Fibroblast of skin of back (primary cell): ENCODE data around the gene SLC6A13.
A peak's percentile ranks its signal among the peaks of the same experiment; 100 is the strongest.
"Not testable (repeated sequence)": the region's sequence is repeated elsewhere in the genome, so short reads cannot be mapped to it uniquely, and the experiment has no call there.

ENCODE experiments used
- DNase-seq: peaks from one replicate; pipeline ENCODE4 v3.0.0-alpha.2; 2013

The SLC6A13 gene

DNA sequence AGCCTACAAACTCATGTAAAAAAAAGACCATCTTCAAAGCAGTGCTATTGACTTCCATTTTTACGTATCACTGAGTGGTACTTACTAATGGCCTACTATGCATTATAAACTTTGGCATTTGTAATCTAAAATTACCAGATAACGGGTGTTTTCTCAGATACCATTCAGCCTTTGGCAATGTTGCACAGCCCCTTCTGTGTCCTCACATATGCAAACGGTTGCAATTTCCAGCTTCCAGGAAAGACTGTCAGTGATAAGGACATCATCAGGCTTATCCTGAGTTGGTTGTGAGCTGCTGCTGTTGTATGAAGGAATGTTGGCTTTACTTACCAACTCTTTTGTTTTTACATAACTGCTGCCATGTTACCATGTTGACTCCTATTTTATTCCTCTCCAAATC lies 1.6 kb upstream of the SLC6A13 start:
- DNase-seq: no peak

DNA sequence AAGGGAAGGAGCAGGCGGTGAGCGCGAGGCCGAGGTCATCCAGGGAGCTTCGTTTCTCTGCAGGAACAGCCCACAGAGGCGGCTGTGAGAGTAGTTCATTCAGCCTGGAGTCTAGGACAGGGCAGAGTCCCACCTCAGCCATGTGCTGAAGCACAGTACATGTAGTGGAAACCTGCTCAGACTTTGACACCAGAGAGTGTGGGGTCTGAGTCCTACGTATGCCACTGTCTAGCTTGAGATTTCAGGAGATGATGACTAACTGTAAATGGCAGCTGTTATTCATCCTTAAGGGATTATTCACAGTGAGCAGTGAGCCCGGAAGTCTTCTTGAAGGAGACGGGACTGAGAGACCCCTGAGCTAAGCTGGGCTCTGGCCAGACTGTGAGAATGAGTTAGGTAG lies 938 bp upstream of the SLC6A13 start:
- peak; percentile 64 for DNase-seq

DNA sequence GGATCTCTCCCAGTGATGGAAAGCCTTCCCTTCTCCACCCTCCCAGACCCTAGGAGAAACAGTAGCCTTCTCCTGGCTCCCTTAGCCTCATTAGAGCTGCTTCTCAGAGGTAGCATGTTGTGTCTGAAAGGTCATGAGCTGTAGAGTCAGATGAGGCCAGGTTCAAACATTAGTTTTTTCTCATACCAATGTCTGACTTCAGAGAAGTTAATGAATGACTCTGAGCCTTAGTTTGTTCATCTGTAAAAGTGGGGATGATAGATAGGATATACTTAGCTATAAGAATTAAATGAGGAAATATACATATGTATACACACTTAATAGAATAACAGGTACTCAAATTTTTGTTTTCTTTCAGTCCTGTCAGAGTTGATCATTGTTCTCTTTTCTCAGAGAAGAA lies 523 bp downstream of the SLC6A13 start:
- no peak for DNase-seq

GRCh38 chr12:257521-258321 lies 4.9 kb downstream of the SLC6A13 start:
- no peak for DNase-seq

GRCh38 chr12:256958-257357 lies 5.7 kb downstream of the SLC6A13 start:
- no peak for DNase-seq

- DNase-seq: no peak
These were observed 6.4 kb downstream of the SLC6A13 start for GRCh38 chr12:256225-256624.

DNA sequence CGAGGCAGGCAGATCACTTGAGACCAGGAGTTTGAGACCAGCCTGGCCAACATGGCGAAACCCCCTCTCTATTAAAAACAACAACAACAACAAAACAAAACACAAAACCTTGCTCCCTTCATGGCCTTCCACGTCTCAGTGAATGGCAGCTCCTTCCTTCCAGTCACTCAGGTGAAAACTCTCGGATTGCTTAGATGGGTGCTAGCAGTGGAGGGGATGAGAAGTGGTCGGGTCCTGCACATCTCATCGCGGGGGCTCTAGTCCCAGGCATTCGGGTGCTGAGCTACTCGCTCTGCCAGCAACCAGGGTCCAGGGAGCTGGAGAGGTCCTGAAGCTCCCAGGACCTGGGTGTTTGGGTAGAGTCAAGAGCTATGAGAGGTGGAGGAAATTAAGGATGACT lies 7.7 kb downstream of the SLC6A13 start:
- DNase-seq: no peak

DNA sequence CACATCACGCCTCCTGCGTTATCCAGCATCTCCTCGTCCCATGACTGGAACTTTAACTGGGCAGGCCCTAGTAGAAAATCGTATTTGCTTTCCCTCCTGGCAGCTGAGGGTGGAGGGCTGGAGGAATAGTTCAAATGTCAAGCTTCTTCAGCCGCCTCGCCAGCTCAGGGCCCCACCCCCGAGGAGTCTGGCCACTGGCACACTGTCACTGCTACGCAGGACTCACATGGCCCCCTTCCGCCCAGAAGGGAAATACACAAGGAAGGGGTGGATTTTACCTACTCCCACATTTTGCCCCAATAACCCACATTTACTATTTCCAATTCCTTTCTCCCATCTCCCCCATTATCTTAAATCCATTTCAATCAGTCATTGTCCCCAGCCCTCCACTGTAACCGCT lies 8.6 kb downstream of the SLC6A13 start:
- DNase-seq: no peak

GRCh38 chr12:253116-253831 lies 9.4 kb downstream of the SLC6A13 start:
- DNase-seq: no peak

DNA sequence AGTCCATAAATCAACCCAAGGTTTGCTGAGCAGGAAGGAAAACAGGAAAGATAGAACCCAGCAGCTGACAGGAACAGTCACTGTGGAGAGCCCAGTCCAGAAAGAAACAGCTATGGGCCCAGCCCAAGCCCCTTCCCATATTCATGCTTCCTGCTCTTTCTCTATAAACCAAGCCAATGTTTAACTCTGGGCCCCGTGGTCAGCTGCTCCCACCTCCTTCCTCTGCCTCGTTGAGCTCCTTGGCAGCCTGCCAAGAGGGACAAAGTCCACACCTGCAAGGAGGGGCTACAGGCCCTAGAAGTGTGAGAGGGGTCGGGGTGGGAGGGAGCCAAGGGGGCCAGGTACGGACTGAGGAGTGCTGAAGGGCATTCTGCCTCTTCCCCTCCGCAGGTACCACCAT lies 10.0 kb downstream of the SLC6A13 start:
- no peak for DNase-seq

GRCh38 chr12:247271-247670 lies 15.4 kb downstream of the SLC6A13 start:
- DNase-seq: no peak

DNA sequence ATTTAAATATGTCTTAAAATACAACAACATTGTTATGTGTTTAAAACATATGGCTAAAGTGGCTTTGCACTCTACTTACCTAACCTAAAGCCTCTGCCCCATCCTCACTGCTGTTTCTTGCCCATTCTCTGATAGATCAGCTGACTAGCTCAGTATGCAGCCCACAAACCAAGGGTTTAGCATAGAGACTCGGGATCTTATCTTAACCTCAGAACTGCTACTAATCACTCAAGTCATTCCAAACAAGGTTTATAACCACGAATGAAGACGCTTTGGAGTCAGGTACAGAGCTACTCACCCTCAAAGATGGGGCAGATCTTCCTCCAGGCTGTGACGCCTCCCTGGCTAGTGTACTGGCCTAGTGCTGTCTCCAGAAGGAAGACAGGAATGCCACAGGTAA lies 19.3 kb downstream of the SLC6A13 start:
- no peak for DNase-seq

- no peak for DNase-seq
These were observed 20.1 kb downstream of the SLC6A13 start for GRCh38 chr12:242496-242895.

- no peak for DNase-seq
These were observed 21.4 kb downstream of the SLC6A13 start for GRCh38 chr12:241266-241665.

- no peak for DNase-seq
These were observed 22.1 kb downstream of the SLC6A13 start for GRCh38 chr12:240566-240965.

DNA sequence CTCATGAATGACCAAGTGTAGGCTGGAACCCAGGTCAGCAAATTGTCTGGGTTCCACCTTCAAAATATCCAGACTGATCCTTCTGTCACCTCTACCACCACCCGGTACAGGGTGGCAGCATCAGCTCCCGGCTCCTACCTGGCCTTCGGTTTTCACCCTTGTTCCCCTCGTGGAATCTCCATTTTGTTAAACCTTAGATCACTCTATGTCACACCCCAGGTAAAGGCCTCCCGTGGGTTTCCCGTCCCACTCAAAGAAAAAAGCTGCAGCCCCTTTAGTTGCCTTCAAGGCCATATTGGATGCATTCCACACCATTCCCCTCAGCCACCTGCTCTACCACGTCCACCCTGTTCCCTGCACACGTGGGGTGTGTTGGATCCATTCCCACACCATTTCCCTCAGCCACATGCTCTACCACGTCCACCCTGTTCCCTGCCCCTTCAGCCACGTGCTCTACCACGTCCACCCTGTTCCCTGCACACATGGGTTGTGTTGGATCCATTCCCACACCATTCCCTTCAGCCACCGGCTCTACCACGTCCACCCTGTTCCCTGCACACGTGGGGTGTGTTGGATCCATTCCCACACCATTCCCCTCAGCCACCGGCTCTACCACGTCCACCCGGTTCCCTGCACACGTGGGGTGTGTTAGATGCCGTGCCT lies 23.8 kb downstream of the SLC6A13 start:
- no peak for DNase-seq

- DNase-seq: no peak
These were observed 24.5 kb downstream of the SLC6A13 start for GRCh38 chr12:238116-238515.

- no peak for DNase-seq
These were observed 25.4 kb downstream of the SLC6A13 start for GRCh38 chr12:237026-237815.

- DNase-seq: no peak
These were observed 26.2 kb downstream of the SLC6A13 start for GRCh38 chr12:236445-236844.

DNA sequence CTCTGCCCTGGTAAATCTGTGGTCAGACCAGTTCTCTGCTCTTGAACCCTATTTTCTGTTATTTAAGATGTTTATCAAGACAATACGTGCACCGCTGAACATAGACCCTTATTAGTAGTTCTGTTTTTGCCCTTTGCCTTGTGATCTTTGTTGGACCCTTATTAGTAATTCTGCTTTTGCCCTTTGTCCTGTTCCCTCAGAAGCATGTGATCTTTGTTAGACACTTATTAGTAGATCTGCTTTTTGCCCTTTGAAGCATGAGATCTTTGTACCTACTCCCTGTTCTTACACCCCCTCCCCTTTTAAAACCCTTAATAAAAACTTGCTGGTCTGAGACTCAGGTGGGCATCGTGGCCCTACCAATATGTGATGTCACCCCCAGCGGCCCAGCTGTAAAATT lies 26.7 kb downstream of the SLC6A13 start:
- not testable (repeated sequence) for DNase-seq

DNA sequence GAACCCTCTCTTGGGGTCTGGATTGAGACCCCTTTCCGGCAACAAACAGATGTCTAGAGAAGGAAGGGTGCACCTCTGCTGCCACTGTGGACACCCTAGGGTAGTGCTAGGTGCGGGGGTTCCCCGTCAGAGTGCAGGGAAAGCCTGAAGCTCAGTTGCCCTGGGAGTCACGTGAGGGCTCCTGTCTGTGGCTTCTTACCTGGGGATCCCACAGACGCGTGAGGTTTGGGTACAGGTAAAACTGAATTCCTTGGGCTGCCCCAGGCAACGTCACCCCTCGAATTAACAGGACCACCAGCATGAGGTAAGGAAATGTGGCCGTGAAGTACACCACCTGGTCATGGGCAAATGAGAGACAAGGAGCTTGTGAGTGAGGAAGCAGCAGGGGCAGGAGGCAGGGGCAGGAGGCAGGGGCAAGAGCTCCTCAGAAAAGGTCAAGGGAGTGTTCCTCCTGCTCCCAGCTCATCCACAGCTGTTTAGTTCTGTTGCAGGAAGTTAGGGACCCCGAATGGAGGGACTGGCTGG lies 27.7 kb downstream of the SLC6A13 start:
- no peak for DNase-seq

GRCh38 chr12:234019-234418 lies 28.6 kb downstream of the SLC6A13 start:
- no peak for DNase-seq

DNA sequence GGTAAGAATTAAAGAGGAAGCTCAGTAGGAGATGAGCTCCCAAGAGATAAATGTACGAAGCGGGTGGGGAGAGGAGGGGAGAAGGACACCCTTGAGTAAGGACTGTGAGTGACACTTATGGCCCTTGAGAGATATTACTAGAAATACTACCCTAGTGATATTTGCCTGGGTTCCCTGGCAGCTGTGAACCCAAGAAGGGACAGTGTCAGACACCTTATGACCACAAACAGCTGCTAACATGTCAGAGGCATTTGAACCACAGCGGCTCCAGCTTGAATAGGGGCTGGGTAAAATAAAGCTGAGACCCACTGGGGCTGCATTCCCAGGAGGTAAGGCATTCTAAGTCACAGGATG lies 29.0 kb downstream of the SLC6A13 start:
- no peak for DNase-seq
